ENCODE results near the gene UEVLD. TPM values are rescaled to one million over a fixed set of nuclear protein-coding genes. Genes with fewer than 3 reads are reported as not detected.

Gene UEVLD
- total RNA-seq, 1 donor from 2014 or later, result 15.7 TPM

GRCh38 chr11:18624161-18624560, 35.6 kb upstream of the UEVLD start:
- H3K4me1 Mint-ChIP-seq (ENCODE audit: unreplicated experiment), result no peaks in the 10 kb centered on the region
- H3K36me3 Mint-ChIP-seq, result peaks cover 13% of the 10 kb centered on the region
- H3K27me3 Mint-ChIP-seq, result no peaks in the 10 kb centered on the region
- H3K4me3 Mint-ChIP-seq, result no peak overlapping the region
- no peaks in the 10 kb centered on the region for H3K9me3 Mint-ChIP-seq
- DNase-seq (ENCODE audit: extremely low spot score, unreplicated experiment), result no peak
- no peak for TF ChIP-seq CTCF (conservative IDR thresholded peaks at IDR 0.05)
- no peak overlapping the region for H3K27ac Mint-ChIP-seq

GRCh38 chr11:18623707-18624106, 35.2 kb upstream of the UEVLD start:
- no peak for DNase-seq (ENCODE audit: extremely low spot score, unreplicated experiment)
- Mint-ChIP-seq H3K27ac (no peak overlapping the region), H3K36me3 (peaks cover 13% of the 10 kb centered on the region), H3K4me3 (no peak overlapping the region), H3K4me1 (ENCODE audit: unreplicated experiment) (no peaks in the 10 kb centered on the region), H3K27me3 (no peaks in the 10 kb centered on the region), H3K9me3 (no peaks in the 10 kb centered on the region)
- TF ChIP-seq CTCF (conservative IDR thresholded peaks at IDR 0.05), result no peak

GRCh38 chr11:18618342-18619025, 29.9 kb upstream of the UEVLD start:
- Mint-ChIP-seq H3K27me3 (no peaks in the 10 kb centered on the region), H3K4me3 (no peak overlapping the region), H3K9me3 (no peaks in the 10 kb centered on the region), H3K27ac (no peak overlapping the region), H3K4me1 (ENCODE audit: unreplicated experiment) (no peaks in the 10 kb centered on the region), H3K36me3 (peaks cover 12% of the 10 kb centered on the region)
- no peak for TF ChIP-seq CTCF (conservative IDR thresholded peaks at IDR 0.05)
- no peak for DNase-seq (ENCODE audit: extremely low spot score, unreplicated experiment)

GRCh38 chr11:18617688-18618341, 29.3 kb upstream of the UEVLD start:
- H3K27me3 Mint-ChIP-seq, result no peaks in the 10 kb centered on the region
- H3K9me3 Mint-ChIP-seq, result no peaks in the 10 kb centered on the region
- no peak for TF ChIP-seq CTCF (conservative IDR thresholded peaks at IDR 0.05)

GRCh38 chr11:18615628-18616392, 27.3 kb upstream of the UEVLD start:
- Mint-ChIP-seq H3K27me3 (no peaks in the 10 kb centered on the region), H3K9me3 (no peaks in the 10 kb centered on the region), H3K36me3 (peaks cover 12% of the 10 kb centered on the region), H3K4me3 (no peak overlapping the region), H3K27ac (no peak overlapping the region), H3K4me1 (ENCODE audit: unreplicated experiment) (no peaks in the 10 kb centered on the region)
- DNase-seq (ENCODE audit: extremely low spot score, unreplicated experiment), result no peak
- no peak for TF ChIP-seq CTCF (conservative IDR thresholded peaks at IDR 0.05)

More at GRCh38 chr11:18617688-18618341, 29.3 kb upstream of the UEVLD start:
- H3K27ac Mint-ChIP-seq, result no peak overlapping the region
- H3K36me3 Mint-ChIP-seq, result peaks cover 12% of the 10 kb centered on the region
- no peaks in the 10 kb centered on the region for H3K4me1 Mint-ChIP-seq (ENCODE audit: unreplicated experiment)
- DNase-seq (ENCODE audit: extremely low spot score, unreplicated experiment), result no peak
- no peak overlapping the region for H3K4me3 Mint-ChIP-seq

Measured in type B pancreatic cell (in vitro differentiated cells).